H1 (cell line): ENCODE measurements around the gene MYD88. TPM values are rescaled to one million over a fixed set of nuclear protein-coding genes. Genes with fewer than 3 reads are reported as not detected.

Experiments
- CTCF ChIA-PET: fragments of 300-600 bp; sonication (Branson Sonifier 250); formaldehyde crosslinking; loops from one replicate; lab custom pipeline; 2021; ENCODE audit not compliant: partially characterized antibody; lab: Charles Lee
- POLR2A ChIA-PET: fragments of 300-600 bp; sonication (Branson Sonifier 250); formaldehyde crosslinking; loops from one replicate; lab custom pipeline; 2021; ENCODE audit warnings: inconsistent platforms; ENCODE audit not compliant: partially characterized antibody; lab: Charles Lee
- DNase-seq, 2 experiments: peaks; one replicate each; pipeline versions ENCODE4 v3.0.0 to v3.0.0-alpha.2; 2010 to 2022; ENCODE audit warnings: low spot score in 2 of 2, low read depth in 1 of 2, mixed read lengths in 1 of 2
- FAIRE-seq: peaks from 2 replicates; lab custom pipeline; 2011; peaks lifted over from hg19 to GRCh38; lab: Jason Lieb, UNC
- H2AFZ ChIP-seq: 2 replicates; pipeline ENCODE4 v1.8.1; 2012; ENCODE audit warnings: low read length, inconsistent platforms
- H2AK5ac ChIP-seq: 2 replicates; pipeline ENCODE4 v1.6.1; 2013; ENCODE audit warnings: low read depth, low read length
- H2BK120ac ChIP-seq: replicated peaks from 2 replicates; pipeline ENCODE3; 2013; ENCODE audit warnings: low read depth, low read length, inconsistent platforms
- H2BK12ac ChIP-seq: 2 replicates; pipeline ENCODE4 v1.6.1; 2013; ENCODE audit warnings: low read depth, low read length
- H2BK15ac ChIP-seq: 2 replicates; pipeline ENCODE4 v1.6.1; 2013; ENCODE audit warnings: low read length
- H2BK20ac ChIP-seq: 2 replicates; pipeline ENCODE4 v1.6.1; 2013; ENCODE audit warnings: low read length
- H2BK5ac ChIP-seq: 2 replicates; pipeline ENCODE4 v1.6.1; 2013; ENCODE audit warnings: low read depth, low read length
- H3K14ac ChIP-seq: 2 replicates; pipeline ENCODE4 v1.6.1; 2013; ENCODE audit warnings: inconsistent platforms; ENCODE audit not compliant: insufficient read length
- H3K18ac ChIP-seq: 2 replicates; pipeline ENCODE4 v1.6.1; 2013; ENCODE audit warnings: low read length; ENCODE audit errors: extremely low read depth
- H3K23ac ChIP-seq: 2 replicates; pipeline ENCODE4 v1.6.1; 2013; ENCODE audit warnings: inconsistent platforms; ENCODE audit not compliant: insufficient read length
- H3K23me2 ChIP-seq: 2 replicates; pipeline ENCODE4 v1.6.1; 2013; ENCODE audit warnings: low read depth, low read length
- H3K27ac ChIP-seq: 2 replicates; pipeline ENCODE4 v1.6.1; 2011; ENCODE audit warnings: low read depth, low read length, inconsistent platforms
- H3K27me3 ChIP-seq, 4 experiments: replicated peaks in 1 of 4; 1 replicate in 1 of 4; 2 replicates in 3 of 4; pipeline versions ENCODE4 v1.6.1 to v1.8.1; 2011 to 2013; ENCODE audit warnings: low read length in 3 of 4, mild to moderate bottlenecking in 3 of 4, inconsistent platforms in 2 of 4, mixed read lengths in 2 of 4, moderate library complexity in 1 of 4; ENCODE audit not compliant: control insufficient read depth in 3 of 4, insufficient read depth in 3 of 4; ENCODE audit errors: extremely low read depth in 1 of 4
- H3K36me3 ChIP-seq, 4 experiments: 2 replicates each; pipeline versions ENCODE4 v1.6.1 to v1.8.1; 2011 to 2013; ENCODE audit warnings: mild to moderate bottlenecking in 4 of 4, low read length in 3 of 4, moderate library complexity in 2 of 4, control low read depth in 1 of 4, inconsistent platforms in 1 of 4; ENCODE audit not compliant: insufficient read depth in 4 of 4, control insufficient read depth in 2 of 4
- H3K4ac ChIP-seq: replicated peaks from 2 replicates; pipeline ENCODE3; 2013; ENCODE audit warnings: low read length, low read depth, mixed read lengths, inconsistent platforms; ENCODE audit not compliant: insufficient read length
- H3K4me1 ChIP-seq, 4 experiments: replicated peaks in 1 of 4; 1 replicate in 1 of 4; 2 replicates in 3 of 4; pipeline versions ENCODE4 v1.6.1 to v1.8.1; 2011 to 2013; ENCODE audit warnings: low read length in 3 of 4, inconsistent platforms in 2 of 4, mixed read lengths in 1 of 4; ENCODE audit not compliant: insufficient read depth in 4 of 4, control insufficient read depth in 3 of 4
- H3K4me2 ChIP-seq, 2 experiments: 2 replicates each; pipeline versions ENCODE4 v1.6.1 to v1.8.1; 2011 to 2013; ENCODE audit warnings: low read depth in 2 of 2, low read length in 2 of 2, control low read depth in 1 of 2, inconsistent platforms in 1 of 2, mild to moderate bottlenecking in 1 of 2; ENCODE audit not compliant: insufficient read depth in 1 of 2
- H3K4me3 ChIP-seq, 4 experiments: fragments of 200-600, 300-600 bp in 1 of 4; sonication (generic), shearing (Covaris generic), sonication (Bioruptor Twin) in 1 of 4; 2 replicates each; pipeline versions ENCODE4 v1.5.1 to v1.8.1; 2011 to 2016; ENCODE audit warnings: low read length in 4 of 4, low read depth in 3 of 4, control low read depth in 2 of 4, inconsistent platforms in 2 of 4, mild to moderate bottlenecking in 2 of 4, mixed read lengths in 1 of 4, moderate library complexity in 1 of 4; ENCODE audit not compliant: insufficient read depth in 2 of 4; ENCODE audit errors: extremely low read depth in 1 of 4
- H3K56ac ChIP-seq: replicated peaks from 2 replicates; pipeline ENCODE3; 2013; ENCODE audit warnings: low read depth, mild to moderate bottlenecking, mixed read lengths, low read length, inconsistent platforms; ENCODE audit not compliant: insufficient read length
- H3K79me1 ChIP-seq: 2 replicates; pipeline ENCODE4 v1.6.1; 2013; ENCODE audit warnings: low read depth, low read length, control low read depth
- H3K79me2 ChIP-seq, 2 experiments: 2 replicates each; pipeline versions ENCODE4 v1.6.1 to v1.8.1; 2012 to 2013; ENCODE audit warnings: low read length in 2 of 2, mild to moderate bottlenecking in 2 of 2, inconsistent platforms in 1 of 2; ENCODE audit not compliant: insufficient read depth in 2 of 2, control insufficient read depth in 1 of 2
- H3K9ac ChIP-seq, 4 experiments: replicated peaks in 1 of 4; 1 replicate in 1 of 4; 2 replicates in 3 of 4; pipeline versions ENCODE4 v1.6.1 to v1.8.1; 2011 to 2013; ENCODE audit warnings: low read depth in 3 of 4, low read length in 3 of 4, control low read depth in 2 of 4, mild to moderate bottlenecking in 2 of 4, moderate library complexity in 2 of 4, inconsistent platforms in 1 of 4; ENCODE audit errors: extremely low read depth in 1 of 4
- H3K9me3 ChIP-seq, 2 experiments: 2 replicates each; pipeline versions ENCODE4 v1.6.1 to v1.8.1; 2012 to 2013; ENCODE audit warnings: mild to moderate bottlenecking in 2 of 2, moderate library complexity in 2 of 2, control low read depth in 1 of 2, inconsistent platforms in 1 of 2, low read depth in 1 of 2, low read length in 1 of 2, mixed read lengths in 1 of 2; ENCODE audit not compliant: insufficient read depth in 2 of 2
- H4K20me1 ChIP-seq, 2 experiments: replicated peaks in 1 of 2; 2 replicates each; pipeline versions ENCODE3 to v1.8.1; 2011 to 2013; ENCODE audit warnings: inconsistent platforms in 2 of 2, low read length in 2 of 2, mild to moderate bottlenecking in 1 of 2; ENCODE audit not compliant: insufficient read depth in 2 of 2, control insufficient read depth in 1 of 2
- H4K5ac ChIP-seq: 2 replicates; pipeline ENCODE4 v1.6.1; 2013; ENCODE audit warnings: low read length, low read depth, mixed read lengths, inconsistent platforms; ENCODE audit not compliant: insufficient read length
- H4K8ac ChIP-seq: 2 replicates; pipeline ENCODE4 v1.8.0; 2013; ENCODE audit warnings: mild to moderate bottlenecking, moderate library complexity, low read length, inconsistent platforms; ENCODE audit not compliant: insufficient read depth; ENCODE audit errors: extremely low read depth
- H4K91ac ChIP-seq: replicated peaks from 2 replicates; pipeline ENCODE3; 2013; ENCODE audit warnings: low read length, mixed read lengths, inconsistent platforms; ENCODE audit not compliant: insufficient read length
- ASH2L ChIP-seq: fragments of 200-600, 300-600 bp; sonication (generic); IDR thresholded peaks from one replicate; pipeline ENCODE4 v1.7.1; 2017; ENCODE audit warnings: low read length
- ATF2 ChIP-seq: IDR thresholded peaks from 2 replicates; pipeline ENCODE4 v1.6.1; 2012; ENCODE audit warnings: low read length, inconsistent platforms
- BCL11A ChIP-seq, 2 experiments: IDR thresholded peaks; one replicate each; pipeline ENCODE4 v1.6.1; 2011; ENCODE audit warnings: low read depth in 2 of 2, low read length in 2 of 2, mild to moderate bottlenecking in 2 of 2
- CREB1 ChIP-seq: IDR thresholded peaks from 2 replicates; pipeline ENCODE4 v1.6.1; 2012; ENCODE audit warnings: inconsistent platforms
- GTF2F1 ChIP-seq: IDR thresholded peaks from 2 replicates; pipeline ENCODE4 v1.6.1; 2012; ENCODE audit warnings: low read depth, low read length, improper control_type of control experiment, borderline replicate concordance
- JUND ChIP-seq: IDR thresholded peaks from 2 replicates; pipeline ENCODE4 v1.6.1; 2011; ENCODE audit warnings: mild to moderate bottlenecking, improper control_type of control experiment, low read length
- KDM1A ChIP-seq: fragments of 200-600, 300-600 bp; sonication (generic); IDR thresholded peaks from 2 replicates; pipeline ENCODE4 v1.7.1; 2016; ENCODE audit warnings: mild to moderate bottlenecking, low read length, borderline replicate concordance
- KDM4A ChIP-seq: IDR thresholded peaks from one replicate; pipeline ENCODE4 v1.7.1; 2012; ENCODE audit warnings: low read depth, mild to moderate bottlenecking, moderate library complexity, low read length, inconsistent platforms; ENCODE audit not compliant: severe bottlenecking
- MAFK ChIP-seq: IDR thresholded peaks from 2 replicates; pipeline ENCODE4 v1.6.1; 2012; ENCODE audit warnings: low read depth, mild to moderate bottlenecking, improper control_type of control experiment, low read length
- NRF1 ChIP-seq: IDR thresholded peaks from 2 replicates; pipeline ENCODE4 v1.6.1; 2011; ENCODE audit warnings: mild to moderate bottlenecking, low read depth, low read length, improper control_type of control experiment
- TCF12 ChIP-seq: IDR thresholded peaks from 2 replicates; pipeline ENCODE4 v1.6.1; 2011; ENCODE audit warnings: low read depth, mild to moderate bottlenecking, low read length
- YY1 ChIP-seq: IDR thresholded peaks from 2 replicates; pipeline ENCODE4 v1.6.1; 2011; ENCODE audit warnings: low read depth, mild to moderate bottlenecking, low read length
- WGBS, 2 experiments: shearing (Covaris generic) in 1 of 2; methylation state at CpG; one replicate each; pipeline versions ENCODE4 v1.1.6 to v1.1.7; 2013 to 2015; ENCODE audit warnings: low lambda C conversion rate in 2 of 2, mixed read lengths in 2 of 2, inconsistent platforms in 1 of 2, low coverage in 1 of 2, missing lambda C conversion rate in 1 of 2; ENCODE audit not compliant: insufficient replicate concordance in 2 of 2, insufficient coverage in 1 of 2, insufficient read length in 1 of 2; ENCODE audit errors: extremely low coverage in 1 of 2, missing lambda C conversion rate in 1 of 2; 5-methylcytosine and 5-hydroxymethylcytosine counted together
- polyA plus RNA-seq, 7 experiments: library from polyadenylated mRNA; depleted of rRNA in 3 of 7; stranded (reverse) in 5 of 7; unstranded in 2 of 7; fragments of >200 nt in 5 of 7; fragments of 200-250 nt in 2 of 7; gene quantifications; 1 replicate in 5 of 7; 2 replicates in 1 of 7; 4 replicates in 1 of 7; pipeline versions ENCODE4 v1.2.1 to v1.2.3, GENCODE V29; 2011 to 2013; ENCODE audit warnings: missing spikeins in 2 of 7, mixed read lengths in 2 of 7
- total RNA-seq: library from RNA; stranded (reverse); fragmentation: NEBNext Ultra II Directional; extraction: Animal tissue kit (Norgen Biotek cat#: 25700); gene quantifications from 2 replicates; pipeline ENCODE4 v1.2.1, GENCODE V29; 2021
- TF ChIP-seq, protein P1 (sequence below): IDR thresholded peaks from 2 replicates; pipeline ENCODE4 v1.6.1; 2012; ENCODE audit warnings: inconsistent platforms

Gene MYD88
- total and polyA plus RNA-seq, 2 of the 8 experiments (the other 6 are each of a cell fraction or from before 2014, with no cell fraction given) = 22.1 to 22.5 TPM

GRCh38 chr3:38119248-38119544 lies 19.3 kb upstream of the MYD88 start:
- Histone ChIP-seq H2BK5ac (no peak overlapping the region), H2BK120ac (no peak overlapping the region), H2AK5ac (no peak overlapping the region), H2BK20ac (no peak overlapping the region), H3K36me3 (peaks cover 2 to 17% (median 11%) of the 10 kb centered on the region in 4 experiments; a peak in 6 of 8 replicates), H3K27me3 (no peaks in the 10 kb centered on the region), H3K4ac (no peak overlapping the region), H3K9me3 (no peaks in the 10 kb centered on the region; a peak in 1 of 4 replicates), H3K79me2 (no peaks in the 10 kb centered on the region), H4K20me1 (peaks cover 0 to 8% of the 10 kb centered on the region in 2 experiments), H4K91ac (no peak overlapping the region), H3K14ac (no peak overlapping the region), H3K79me1 (no peaks in the 10 kb centered on the region), H3K23me2 (no peaks in the 10 kb centered on the region), H3K4me2 (no peak overlapping the region), H4K5ac (no peak overlapping the region), H4K8ac (no peak overlapping the region), H3K4me3 (no peak overlapping the region), H2BK15ac (no peak overlapping the region), H3K9ac (no peak overlapping the region), H3K27ac (no peak overlapping the region), H3K23ac (no peak overlapping the region), H3K18ac (no peak overlapping the region), H2BK12ac (no peak overlapping the region), H3K56ac (no peak overlapping the region), H3K4me1 (no peaks in the 10 kb centered on the region), H2AFZ (no peak overlapping the region)
- FAIRE-seq (no peak), DNase-seq (no peak)
- 92% methylated on average over 1 of the region's 1 CpG; no CpG with 5 or more reads in 1 of the 2 experiments for WGBS, 2 experiments
- POLR2A ChIA-PET = interaction anchor here (0.9 to 4.2 kb wide), 6 partner anchors 8 to 178 kb away, joined by 3 to 20 read pairs (median 4); no protein-coding TSS in a partner anchor
- CTCF ChIA-PET = interaction anchor here (0.7 to 8.8 kb wide), 20 partner anchors 8 to 586 kb away, joined by 3 to 105 read pairs (median 5); partner anchors contain the start of gene SLC22A14
- TF ChIP-seq KDM4A = no peak
- TF ChIP-seq, protein P1, sequence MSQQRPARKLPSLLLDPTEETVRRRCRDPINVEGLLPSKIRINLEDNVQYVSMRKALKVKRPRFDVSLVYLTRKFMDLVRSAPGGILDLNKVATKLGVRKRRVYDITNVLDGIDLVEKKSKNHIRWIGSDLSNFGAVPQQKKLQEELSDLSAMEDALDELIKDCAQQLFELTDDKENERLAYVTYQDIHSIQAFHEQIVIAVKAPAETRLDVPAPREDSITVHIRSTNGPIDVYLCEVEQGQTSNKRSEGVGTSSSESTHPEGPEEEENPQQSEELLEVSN = no peak
- no peak for TF ChIP-seq YY1
- no peak for TF ChIP-seq MAFK
- TF ChIP-seq JUND = no peak
- TF ChIP-seq CREB1 = no peak
- no peak for TF ChIP-seq TCF12
- no peak for TF ChIP-seq GTF2F1
- TF ChIP-seq ATF2 = no peak
- TF ChIP-seq NRF1 = no peak
- no peak for TF ChIP-seq BCL11A (IDR thresholded peaks at IDR 0.05; ENCODE audit: low read depth in 2 of 2, low read length in 2 of 2)
- TF ChIP-seq ASH2L = no peak
- no peak for TF ChIP-seq KDM1A
